DOHH2 (cell line): ENCODE results near the gene KRT17.
"Not testable (repeated sequence)": the region's sequence is repeated elsewhere in the genome, so short reads cannot be mapped to it uniquely, and the experiment has no call there.

ENCODE experiments used
- H3F3A ChIP-seq: fragments of 200-600 bp; sonication (generic), shearing (Covaris generic); 2 replicates; pipeline ENCODE4 v1.6.0; 2016; ENCODE audit warnings: antibody characterized with exemption, mild to moderate bottlenecking; ENCODE audit not compliant: control insufficient read depth, insufficient read depth
- H3K27ac ChIP-seq: fragments of 200-600 bp; sonication (generic); 2 replicates; pipeline ENCODE4 v1.5.1; 2014; ENCODE audit warnings: low read depth, mild to moderate bottlenecking, low read length, moderate library complexity
- H3K27me3 ChIP-seq: fragments of 200-600 bp; sonication (generic); 2 replicates; pipeline ENCODE4 v1.6.1; 2014; ENCODE audit warnings: mild to moderate bottlenecking, low read length, mixed read lengths; ENCODE audit not compliant: control insufficient read depth
- H3K36me3 ChIP-seq: fragments of 200-600 bp; sonication (generic); 2 replicates; pipeline ENCODE4 v1.6.1; 2014; ENCODE audit warnings: mild to moderate bottlenecking, low read length, moderate library complexity, mixed read lengths; ENCODE audit not compliant: control insufficient read depth
- H3K4me1 ChIP-seq: fragments of 200-600 bp; sonication (generic); 2 replicates; pipeline ENCODE4 v1.6.1; 2014; ENCODE audit warnings: mild to moderate bottlenecking, low read length, mixed read lengths; ENCODE audit not compliant: control insufficient read depth
- H3K4me2 ChIP-seq: fragments of 200-600 bp; sonication (generic); 2 replicates; pipeline ENCODE4 v1.6.0; 2014; ENCODE audit warnings: mild to moderate bottlenecking, low read length, moderate library complexity
- H3K4me3 ChIP-seq: fragments of 200-600 bp; sonication (generic); 2 replicates; pipeline ENCODE4 v1.5.1; 2014; ENCODE audit warnings: mild to moderate bottlenecking, low read length, mixed read lengths
- H3K79me2 ChIP-seq: fragments of 200-600 bp; sonication (generic); 2 replicates; pipeline ENCODE4 v1.6.1; 2014; ENCODE audit warnings: mild to moderate bottlenecking, low read length, mixed read lengths; ENCODE audit not compliant: control insufficient read depth
- H3K9me2 ChIP-seq: fragments of 200-600 bp; sonication (generic); replicated peaks from 2 replicates; pipeline ENCODE4 v1.6.1; 2014; ENCODE audit warnings: mild to moderate bottlenecking, low read length, mixed read lengths; ENCODE audit not compliant: control insufficient read depth
- H3K9me3 ChIP-seq: fragments of 200-600 bp; sonication (generic); 2 replicates; pipeline ENCODE4 v1.6.1; 2014; ENCODE audit warnings: antibody characterized with exemption, low read length, mixed read lengths; ENCODE audit not compliant: control insufficient read depth, insufficient read depth
- H4K20me1 ChIP-seq: fragments of 200-600 bp; sonication (generic); 2 replicates; pipeline ENCODE4 v1.6.0; 2014; ENCODE audit warnings: low read depth, mild to moderate bottlenecking, antibody characterized with exemption, low read length, moderate library complexity; ENCODE audit not compliant: control insufficient read depth, insufficient read depth
- EZH2phosphoT487 ChIP-seq: fragments of 200-600 bp; sonication (generic); IDR thresholded peaks from 2 replicates; pipeline ENCODE4 v1.6.1; 2017; ENCODE audit warnings: borderline replicate concordance, mild to moderate bottlenecking, antibody characterized with exemption, low read length, moderate library complexity, mixed read lengths
- TF ChIP-seq, protein P1 (sequence below): fragments of 200-600 bp; sonication (generic); IDR thresholded peaks from one replicate; pipeline ENCODE4 v1.5.1; 2014; ENCODE audit warnings: antibody characterized with exemption, mild to moderate bottlenecking, low read depth, low read length; ENCODE audit not compliant: poor library complexity, severe bottlenecking

The KRT17 gene

DNA sequence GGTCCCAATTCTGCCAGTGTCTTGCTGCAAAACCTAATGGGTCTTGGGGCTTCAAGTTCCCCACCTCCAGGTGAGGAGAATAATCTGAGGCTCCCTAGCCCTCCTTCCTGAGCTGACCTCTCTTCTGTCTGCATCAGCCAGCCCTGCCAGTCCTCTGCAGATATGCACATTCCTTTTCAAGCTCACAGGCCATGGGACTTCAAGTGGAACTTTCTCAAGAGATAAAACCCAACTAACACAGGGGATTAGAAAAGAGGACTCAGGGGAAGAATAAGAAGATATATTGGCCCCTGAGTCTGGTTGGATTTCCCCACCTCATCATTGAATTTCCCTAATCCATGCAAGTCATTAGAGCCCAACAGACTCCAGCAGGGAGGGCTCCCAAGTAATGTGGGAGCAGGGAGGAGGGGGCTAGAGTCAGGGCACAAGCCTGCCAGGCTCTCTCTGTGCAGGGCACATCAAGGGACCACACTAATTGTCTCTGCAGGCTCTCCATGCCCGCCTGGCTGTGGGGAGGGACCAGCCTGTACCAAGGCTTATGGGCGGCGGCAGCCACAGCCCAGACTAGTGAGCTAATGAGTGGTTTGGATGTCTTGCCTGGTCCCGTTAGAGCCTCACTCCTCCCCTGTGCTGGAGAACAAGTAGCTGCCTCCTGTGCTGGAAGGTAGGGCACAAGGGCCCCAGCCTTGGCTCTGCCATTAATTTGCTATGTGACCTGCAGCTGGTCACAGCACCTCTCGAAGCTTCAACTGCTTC lies 38.9 kb downstream of the KRT17 start:
- no peaks in the 10 kb centered on the region for H3F3A ChIP-seq
- H3K79me2 ChIP-seq: no peaks in the 10 kb centered on the region
- no peak overlapping the region for H3K4me2 ChIP-seq
- no peaks in the 10 kb centered on the region for H3K9me2 ChIP-seq
- TF ChIP-seq, protein P1, sequence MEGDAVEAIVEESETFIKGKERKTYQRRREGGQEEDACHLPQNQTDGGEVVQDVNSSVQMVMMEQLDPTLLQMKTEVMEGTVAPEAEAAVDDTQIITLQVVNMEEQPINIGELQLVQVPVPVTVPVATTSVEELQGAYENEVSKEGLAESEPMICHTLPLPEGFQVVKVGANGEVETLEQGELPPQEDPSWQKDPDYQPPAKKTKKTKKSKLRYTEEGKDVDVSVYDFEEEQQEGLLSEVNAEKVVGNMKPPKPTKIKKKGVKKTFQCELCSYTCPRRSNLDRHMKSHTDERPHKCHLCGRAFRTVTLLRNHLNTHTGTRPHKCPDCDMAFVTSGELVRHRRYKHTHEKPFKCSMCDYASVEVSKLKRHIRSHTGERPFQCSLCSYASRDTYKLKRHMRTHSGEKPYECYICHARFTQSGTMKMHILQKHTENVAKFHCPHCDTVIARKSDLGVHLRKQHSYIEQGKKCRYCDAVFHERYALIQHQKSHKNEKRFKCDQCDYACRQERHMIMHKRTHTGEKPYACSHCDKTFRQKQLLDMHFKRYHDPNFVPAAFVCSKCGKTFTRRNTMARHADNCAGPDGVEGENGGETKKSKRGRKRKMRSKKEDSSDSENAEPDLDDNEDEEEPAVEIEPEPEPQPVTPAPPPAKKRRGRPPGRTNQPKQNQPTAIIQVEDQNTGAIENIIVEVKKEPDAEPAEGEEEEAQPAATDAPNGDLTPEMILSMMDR: no peak
- no peaks in the 10 kb centered on the region for H3K9me3 ChIP-seq
- H3K27ac ChIP-seq: no peak overlapping the region
- H4K20me1 ChIP-seq: no peaks in the 10 kb centered on the region
- no peak overlapping the region for H3K4me3 ChIP-seq
- H3K4me1 ChIP-seq: no peaks in the 10 kb centered on the region
- no peaks in the 10 kb centered on the region for H3K36me3 ChIP-seq
- H3K27me3 ChIP-seq: no peaks in the 10 kb centered on the region

DNA sequence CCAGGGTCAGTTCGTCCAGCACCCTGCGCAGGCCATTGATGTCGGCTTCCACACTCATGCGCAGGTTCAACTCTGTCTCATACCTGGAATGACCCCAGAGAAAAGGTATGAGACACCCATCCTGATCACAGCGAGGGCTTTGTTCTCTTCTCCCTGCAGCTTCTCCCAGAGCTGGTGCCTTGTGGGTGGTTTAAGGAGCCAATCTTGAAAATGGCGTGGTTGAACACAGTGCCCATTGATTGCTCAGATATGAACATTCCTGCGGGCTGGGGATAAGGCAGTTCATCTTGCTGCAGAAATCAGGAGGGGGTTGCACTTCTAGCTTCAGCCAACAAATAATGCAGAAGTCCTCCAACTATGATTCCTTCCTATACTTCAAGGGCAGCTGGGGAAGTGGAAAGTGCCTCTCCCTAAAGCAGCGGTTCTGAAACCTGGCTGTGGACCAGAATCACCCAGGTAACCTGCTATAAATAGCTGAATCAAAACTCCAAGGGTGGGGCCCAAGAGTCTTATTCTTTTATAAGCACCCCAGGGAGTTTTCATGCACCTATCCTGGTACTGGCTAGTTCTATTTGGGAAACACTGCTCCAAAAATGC lies 39.9 kb downstream of the KRT17 start:
- not testable (repeated sequence) for H3K27me3 ChIP-seq, H3K4me3 ChIP-seq, H3K4me2 ChIP-seq, H3K27ac ChIP-seq, H3K9me3 ChIP-seq, H3K36me3 ChIP-seq, H3F3A ChIP-seq, H3K4me1 ChIP-seq, H3K9me2 ChIP-seq, H3K79me2 ChIP-seq, H4K20me1 ChIP-seq

DNA sequence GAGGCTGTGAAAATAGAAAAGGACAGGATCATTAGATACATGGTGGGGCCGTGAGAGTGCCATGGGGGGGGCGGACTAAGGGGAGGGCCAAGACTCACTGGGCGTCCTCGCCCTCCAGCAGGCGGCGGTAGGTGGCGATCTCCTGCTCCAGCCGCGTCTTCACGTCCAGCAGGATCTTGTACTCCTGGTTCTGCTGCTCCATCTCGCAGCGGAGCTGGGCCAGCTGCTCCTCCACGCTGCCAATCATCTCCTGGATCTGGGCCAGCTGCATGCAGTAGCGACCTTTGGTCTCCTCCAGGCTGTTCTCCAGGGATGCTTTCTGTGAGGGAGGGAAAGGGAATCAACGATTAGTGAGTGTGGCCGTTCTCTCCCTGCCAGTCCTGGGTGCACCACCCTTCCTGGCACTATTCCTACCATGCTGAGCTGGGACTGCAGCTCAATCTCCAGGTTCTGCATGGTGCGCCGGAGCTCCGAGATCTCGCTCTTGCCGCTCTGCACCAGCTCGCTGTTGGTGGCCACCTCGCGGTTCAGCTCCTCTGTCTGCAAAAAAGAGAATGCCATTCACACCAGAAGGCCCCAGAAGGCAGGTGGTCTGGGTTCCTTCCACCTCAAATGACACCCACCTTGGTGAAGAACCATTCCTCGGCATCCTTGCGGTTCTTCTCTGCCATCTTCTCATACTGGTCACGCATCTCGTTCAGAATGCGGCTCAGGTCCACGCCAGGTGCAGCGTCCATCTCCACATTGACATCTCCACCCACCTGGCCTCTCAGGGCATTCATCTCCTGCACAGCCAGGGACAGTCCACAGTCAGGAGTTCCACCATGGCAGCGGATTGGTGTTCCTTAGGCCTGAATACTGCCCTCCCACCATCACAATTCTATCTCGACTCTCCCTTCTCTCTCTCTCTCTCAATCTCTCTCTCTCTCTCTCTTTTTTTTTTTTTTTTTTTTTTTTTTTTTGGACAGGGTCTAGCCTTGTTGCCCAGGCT lies 40.9 kb downstream of the KRT17 start:
- no peaks in the 10 kb centered on the region for H3K9me3 ChIP-seq
- H3K4me2 ChIP-seq: no peak overlapping the region
- H3F3A ChIP-seq: no peaks in the 10 kb centered on the region
- H3K27ac ChIP-seq: no peak overlapping the region
- no peaks in the 10 kb centered on the region for H4K20me1 ChIP-seq
- TF ChIP-seq, protein P1: no peak
- no peak for TF ChIP-seq EZH2phosphoT487
- H3K79me2 ChIP-seq: no peaks in the 10 kb centered on the region
- no peaks in the 10 kb centered on the region for H3K4me1 ChIP-seq
- no peaks in the 10 kb centered on the region for H3K9me2 ChIP-seq
- H3K36me3 ChIP-seq: no peaks in the 10 kb centered on the region
- H3K4me3 ChIP-seq: no peak overlapping the region
- H3K27me3 ChIP-seq: no peaks in the 10 kb centered on the region

DNA sequence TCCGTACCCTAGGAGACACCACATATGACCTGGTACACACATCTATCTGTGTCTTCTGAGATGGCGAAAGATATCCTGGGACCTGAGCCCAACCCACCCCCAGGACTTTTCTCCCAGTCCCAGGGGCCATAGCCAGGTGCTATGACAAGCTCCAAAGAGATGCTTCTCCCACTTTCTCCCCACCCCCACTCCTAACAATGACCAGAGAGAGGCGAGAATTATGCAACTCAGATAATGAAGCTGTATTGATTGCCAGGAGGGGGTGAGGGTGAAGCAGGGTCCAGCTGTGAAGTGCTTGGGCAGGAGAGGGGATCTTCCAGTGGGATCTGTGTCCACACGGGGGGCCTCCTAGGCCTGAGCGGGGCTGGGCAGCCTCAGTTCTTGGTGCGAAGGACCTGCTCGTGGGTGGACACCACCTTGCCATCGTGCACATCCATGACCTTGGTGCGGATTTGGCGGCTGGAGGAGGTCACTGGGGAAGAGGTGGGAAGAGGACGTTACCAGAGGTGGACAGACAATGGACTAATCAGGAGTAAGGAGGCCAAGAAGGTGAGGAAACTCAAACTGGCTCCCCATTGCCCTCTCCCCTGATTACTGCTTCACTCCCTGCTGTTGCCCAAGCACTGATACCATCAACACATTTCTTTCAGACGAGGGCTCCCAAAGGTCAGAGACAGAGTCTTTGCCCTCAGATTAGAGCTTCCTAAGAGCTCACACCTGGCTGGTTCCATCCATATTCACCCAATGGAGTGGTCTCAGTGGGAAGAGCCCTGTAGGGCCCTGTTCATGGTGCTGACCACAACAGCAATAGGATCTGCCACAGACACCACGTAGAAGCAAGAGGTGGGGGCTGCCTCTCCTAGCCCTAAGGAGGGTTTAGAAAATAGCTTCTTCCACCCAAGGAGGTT lies 42.1 kb downstream of the KRT17 start:
- H3F3A ChIP-seq, H3K79me2 ChIP-seq, H3K27ac ChIP-seq, H3K9me2 ChIP-seq, H4K20me1 ChIP-seq, H3K36me3 ChIP-seq, H3K4me2 ChIP-seq, H3K27me3 ChIP-seq, H3K4me1 ChIP-seq, H3K9me3 ChIP-seq, H3K4me3 ChIP-seq: not testable (repeated sequence)
